Osteocyte (in vitro differentiated cells): ENCODE results near the gene CACHD1. TPM values are rescaled to one million over a fixed set of nuclear protein-coding genes. Genes with fewer than 3 reads are reported as not detected.

Experiments
- DNase-seq: peaks from one replicate; pipeline ENCODE4 v3.0.0; 2021; ENCODE audit warnings: mixed read lengths; ENCODE audit not compliant: unreplicated experiment; ENCODE audit errors: extremely low spot score
- H3K27ac Mint-ChIP-seq: one replicate; pipeline ENCODE4 v1.8.0; 2021; ENCODE audit warnings: mild to moderate bottlenecking, mixed read lengths; ENCODE audit not compliant: unreplicated experiment
- H3K27me3 Mint-ChIP-seq: one replicate; pipeline ENCODE4 v1.8.0; 2021; ENCODE audit warnings: mixed read lengths; ENCODE audit not compliant: unreplicated experiment
- H3K36me3 Mint-ChIP-seq: one replicate; pipeline ENCODE4 v1.8.0; 2021; ENCODE audit warnings: mixed read lengths; ENCODE audit not compliant: unreplicated experiment
- H3K4me1 Mint-ChIP-seq: one replicate; pipeline ENCODE4 v1.8.0; 2021; ENCODE audit warnings: mixed read lengths; ENCODE audit not compliant: unreplicated experiment
- H3K4me3 Mint-ChIP-seq: one replicate; pipeline ENCODE4 v1.8.0; 2021; ENCODE audit warnings: mild to moderate bottlenecking, moderate library complexity, mixed read lengths; ENCODE audit not compliant: unreplicated experiment
- H3K9me3 Mint-ChIP-seq: one replicate; pipeline ENCODE4 v1.8.0; 2021; ENCODE audit warnings: mixed read lengths; ENCODE audit not compliant: unreplicated experiment
- total RNA-seq: library from RNA; stranded (reverse); gene quantifications from 2 replicates; pipeline ENCODE4 v1.2.1, GENCODE V29; 2021
- TF ChIP-seq, protein P1 (sequence below): fragments of 200-600 bp; sonication (generic); IDR thresholded peaks from 2 replicates; pipeline ENCODE4 v1.5.0; 2021; ENCODE audit warnings: antibody characterized with exemption, mild to moderate bottlenecking, moderate library complexity

CACHD1 gene
- total RNA-seq, 1 donor from 2014 or later: 5.5 TPM

DNA sequence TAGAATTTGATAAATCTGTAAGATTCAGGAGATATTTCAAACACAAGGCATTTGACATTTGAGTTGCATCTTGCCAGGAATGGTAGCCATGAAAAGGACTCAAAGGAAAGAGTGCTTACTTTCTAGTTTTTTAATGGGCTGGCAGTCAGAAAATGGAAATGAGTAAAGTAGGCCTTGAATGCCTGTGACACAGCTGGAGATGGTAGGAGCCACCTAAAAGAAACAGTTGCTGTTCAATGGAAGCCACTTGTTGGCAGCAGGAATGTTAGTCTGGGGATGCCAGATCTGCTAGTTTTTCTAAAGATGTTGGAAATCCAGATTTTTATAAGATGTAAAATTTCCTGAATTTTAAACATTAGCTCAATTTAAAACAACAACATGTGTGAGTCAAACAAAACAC lies 43.6 kb downstream of the CACHD1 start:
- peak overlapping the region; percentile 86 for H3K27ac Mint-ChIP-seq
- no peak overlapping the region for H3K4me3 Mint-ChIP-seq
- H3K4me1 Mint-ChIP-seq: peaks cover 67% of the 10 kb centered on the region
- no peaks in the 10 kb centered on the region for H3K9me3 Mint-ChIP-seq
- no peak for DNase-seq
- no peaks in the 10 kb centered on the region for H3K36me3 Mint-ChIP-seq
- H3K27me3 Mint-ChIP-seq: peaks cover 3% of the 10 kb centered on the region
- TF ChIP-seq, protein P1, sequence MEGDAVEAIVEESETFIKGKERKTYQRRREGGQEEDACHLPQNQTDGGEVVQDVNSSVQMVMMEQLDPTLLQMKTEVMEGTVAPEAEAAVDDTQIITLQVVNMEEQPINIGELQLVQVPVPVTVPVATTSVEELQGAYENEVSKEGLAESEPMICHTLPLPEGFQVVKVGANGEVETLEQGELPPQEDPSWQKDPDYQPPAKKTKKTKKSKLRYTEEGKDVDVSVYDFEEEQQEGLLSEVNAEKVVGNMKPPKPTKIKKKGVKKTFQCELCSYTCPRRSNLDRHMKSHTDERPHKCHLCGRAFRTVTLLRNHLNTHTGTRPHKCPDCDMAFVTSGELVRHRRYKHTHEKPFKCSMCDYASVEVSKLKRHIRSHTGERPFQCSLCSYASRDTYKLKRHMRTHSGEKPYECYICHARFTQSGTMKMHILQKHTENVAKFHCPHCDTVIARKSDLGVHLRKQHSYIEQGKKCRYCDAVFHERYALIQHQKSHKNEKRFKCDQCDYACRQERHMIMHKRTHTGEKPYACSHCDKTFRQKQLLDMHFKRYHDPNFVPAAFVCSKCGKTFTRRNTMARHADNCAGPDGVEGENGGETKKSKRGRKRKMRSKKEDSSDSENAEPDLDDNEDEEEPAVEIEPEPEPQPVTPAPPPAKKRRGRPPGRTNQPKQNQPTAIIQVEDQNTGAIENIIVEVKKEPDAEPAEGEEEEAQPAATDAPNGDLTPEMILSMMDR: no peak

DNA sequence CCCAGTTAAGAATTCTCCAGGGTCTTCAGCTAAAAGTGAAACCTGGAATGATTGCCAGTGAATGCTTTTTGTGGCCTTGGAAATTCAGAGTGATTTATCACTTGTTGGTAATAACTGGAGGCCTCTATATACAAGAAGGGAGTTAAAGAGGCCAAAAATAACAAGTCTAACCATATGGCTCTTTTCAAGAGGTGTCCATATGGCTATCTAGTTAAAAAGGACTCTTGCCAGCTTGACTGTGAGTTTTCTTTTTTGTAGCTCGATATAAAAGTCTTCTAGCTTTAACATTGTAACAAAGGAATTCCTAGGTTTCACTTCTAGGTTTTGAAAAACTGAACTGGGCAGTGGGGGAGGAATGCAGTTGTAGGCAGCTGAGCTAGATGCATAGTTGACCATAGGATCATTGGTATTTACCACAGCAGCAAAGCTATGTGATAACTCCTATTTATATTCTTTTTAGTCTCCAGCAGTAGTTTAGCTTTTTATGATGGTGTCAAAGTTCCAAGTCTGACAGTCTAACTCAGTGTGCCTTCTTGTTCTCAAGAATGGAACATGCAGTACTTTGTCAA lies 44.4 kb downstream of the CACHD1 start:
- no peak for DNase-seq
- H3K9me3 Mint-ChIP-seq: no peaks in the 10 kb centered on the region
- peaks cover 3% of the 10 kb centered on the region for H3K27me3 Mint-ChIP-seq
- H3K27ac Mint-ChIP-seq: peak overlapping the region; percentile 86
- TF ChIP-seq, protein P1: no peak
- peak overlapping the region; percentile 24 for H3K4me3 Mint-ChIP-seq
- no peaks in the 10 kb centered on the region for H3K36me3 Mint-ChIP-seq
- peaks cover 65% of the 10 kb centered on the region for H3K4me1 Mint-ChIP-seq

DNA sequence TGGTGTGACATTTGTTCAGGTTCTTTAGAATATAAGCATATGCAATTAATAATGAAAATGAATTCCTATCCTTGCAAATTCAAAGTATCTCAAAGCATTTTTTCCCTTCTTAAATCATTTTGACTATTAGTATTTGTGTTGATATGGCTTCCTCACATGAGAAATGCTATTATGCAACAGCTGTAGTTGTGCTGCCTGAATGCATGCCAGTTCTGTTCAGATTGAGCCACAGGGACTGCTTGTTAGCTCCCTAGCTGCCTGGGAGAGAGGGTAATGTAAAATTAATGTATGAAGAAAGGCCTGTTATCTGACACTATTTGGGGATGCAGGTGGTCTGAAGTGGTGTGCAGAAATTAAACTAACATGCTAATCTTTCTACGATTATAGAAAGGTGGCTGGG lies 45.5 kb downstream of the CACHD1 start:
- H3K36me3 Mint-ChIP-seq: no peaks in the 10 kb centered on the region
- DNase-seq: no peak
- H3K27me3 Mint-ChIP-seq: peaks cover 3% of the 10 kb centered on the region
- H3K4me1 Mint-ChIP-seq: peaks cover 67% of the 10 kb centered on the region
- no peaks in the 10 kb centered on the region for H3K9me3 Mint-ChIP-seq
- H3K4me3 Mint-ChIP-seq: no peak overlapping the region
- no peak overlapping the region for H3K27ac Mint-ChIP-seq
- TF ChIP-seq, protein P1: no peak

DNA sequence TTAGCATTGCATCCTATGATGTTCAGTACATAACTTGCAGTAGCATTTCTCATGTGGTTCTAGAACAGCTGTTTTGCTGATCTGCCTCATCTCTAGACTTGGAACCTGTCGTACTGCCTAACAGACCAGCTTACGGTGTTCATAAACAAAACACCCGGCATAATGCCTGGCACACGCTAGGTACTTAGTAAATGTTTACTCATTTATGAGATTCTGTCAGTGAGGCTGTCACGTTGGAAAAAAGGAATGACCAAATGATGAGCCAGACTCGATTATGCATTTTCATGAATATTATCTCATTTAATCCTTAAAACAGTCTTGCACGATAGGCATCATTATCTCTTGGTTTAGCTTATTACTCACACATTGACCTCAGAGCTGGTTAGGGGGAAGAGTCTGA lies 46.4 kb downstream of the CACHD1 start:
- Mint-ChIP-seq H3K27ac (no peak overlapping the region), H3K4me3 (no peak overlapping the region), H3K36me3 (no peaks in the 10 kb centered on the region), H3K9me3 (no peaks in the 10 kb centered on the region), H3K4me1 (peaks cover 67% of the 10 kb centered on the region), H3K27me3 (no peaks in the 10 kb centered on the region)
- TF ChIP-seq, protein P1: no peak
- no peak for DNase-seq

DNA sequence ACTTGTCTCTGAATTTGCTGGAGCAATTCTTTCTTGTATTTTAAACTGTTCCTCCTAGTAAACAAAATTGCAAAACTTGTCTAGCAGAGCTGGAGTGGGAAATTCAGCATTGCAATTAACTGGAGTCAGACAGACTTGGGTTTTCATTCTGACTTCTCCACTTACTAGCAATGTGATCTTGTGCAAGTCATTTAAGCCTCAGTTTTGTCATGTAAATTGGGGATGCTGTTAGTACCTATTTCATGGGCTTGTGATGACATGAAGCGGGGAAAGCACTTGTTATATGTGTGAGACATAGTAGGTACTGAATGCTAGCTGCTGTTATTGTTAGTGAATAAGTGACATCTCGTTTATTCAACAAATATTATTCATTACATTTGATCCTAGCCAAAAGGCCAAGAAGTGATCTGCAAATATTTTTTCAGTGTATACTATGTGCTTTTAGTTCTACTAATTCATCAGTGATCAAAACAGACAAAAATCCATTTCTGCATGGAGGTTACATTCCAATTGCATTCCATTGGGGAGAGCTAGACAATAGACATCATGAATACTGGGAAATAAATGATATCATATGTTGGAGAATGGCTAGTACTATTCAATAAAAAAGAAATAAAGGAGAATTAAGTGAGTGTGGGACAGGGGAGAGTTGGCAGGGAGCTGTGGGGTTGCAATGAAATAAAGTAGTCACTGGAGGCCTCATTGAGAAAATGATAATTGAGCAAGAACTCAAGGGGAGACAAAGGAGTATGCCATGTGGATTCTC lies 47.1 kb downstream of the CACHD1 start:
- peaks cover 67% of the 10 kb centered on the region for H3K4me1 Mint-ChIP-seq
- no peak overlapping the region for H3K4me3 Mint-ChIP-seq
- TF ChIP-seq, protein P1: no peak
- H3K27ac Mint-ChIP-seq: peak overlapping the region; percentile 12
- H3K27me3 Mint-ChIP-seq: no peaks in the 10 kb centered on the region
- H3K9me3 Mint-ChIP-seq: no peaks in the 10 kb centered on the region
- DNase-seq: no peak
- no peaks in the 10 kb centered on the region for H3K36me3 Mint-ChIP-seq
